ENCODE results near the gene IL11RA.

DNA sequence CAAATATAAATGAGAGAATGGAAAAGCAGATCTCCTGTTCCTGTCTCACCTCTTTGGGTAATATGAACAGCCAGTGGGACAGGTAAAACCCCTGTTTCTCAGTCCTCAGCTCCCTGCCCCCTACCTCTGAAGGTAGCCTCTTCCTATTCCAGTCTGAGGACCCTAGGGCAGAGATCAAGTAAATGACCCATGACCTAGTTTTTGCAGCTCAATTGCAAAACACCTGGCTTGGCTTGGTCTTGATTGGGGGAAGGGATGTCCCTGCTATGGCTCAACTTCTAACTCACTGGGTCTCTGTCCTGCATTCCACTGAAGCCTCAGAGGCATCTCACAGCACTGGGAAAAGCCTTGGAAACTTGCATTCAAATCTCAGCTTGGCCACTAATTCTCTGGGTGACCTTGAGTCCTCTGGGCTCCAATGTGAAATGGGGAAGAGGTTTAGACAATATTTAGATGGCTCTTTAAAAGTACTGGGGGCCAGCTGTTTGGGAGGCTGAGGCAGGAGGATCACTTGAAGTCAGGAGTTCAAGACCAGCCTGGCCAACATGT lies 7.1 kb upstream of the IL11RA start:
- TF ChIP-seq FOXP2 (optimal IDR thresholded peaks at IDR 0.05; ENCODE audit: borderline replicate concordance, extremely low read depth, extremely low read length, insufficient read depth) (no peak), POLR2AphosphoS5 (IDR thresholded peaks at IDR 0.05; ENCODE audit: low read depth, low read length) (no peak)
- TF ChIP-seq, protein P1, sequence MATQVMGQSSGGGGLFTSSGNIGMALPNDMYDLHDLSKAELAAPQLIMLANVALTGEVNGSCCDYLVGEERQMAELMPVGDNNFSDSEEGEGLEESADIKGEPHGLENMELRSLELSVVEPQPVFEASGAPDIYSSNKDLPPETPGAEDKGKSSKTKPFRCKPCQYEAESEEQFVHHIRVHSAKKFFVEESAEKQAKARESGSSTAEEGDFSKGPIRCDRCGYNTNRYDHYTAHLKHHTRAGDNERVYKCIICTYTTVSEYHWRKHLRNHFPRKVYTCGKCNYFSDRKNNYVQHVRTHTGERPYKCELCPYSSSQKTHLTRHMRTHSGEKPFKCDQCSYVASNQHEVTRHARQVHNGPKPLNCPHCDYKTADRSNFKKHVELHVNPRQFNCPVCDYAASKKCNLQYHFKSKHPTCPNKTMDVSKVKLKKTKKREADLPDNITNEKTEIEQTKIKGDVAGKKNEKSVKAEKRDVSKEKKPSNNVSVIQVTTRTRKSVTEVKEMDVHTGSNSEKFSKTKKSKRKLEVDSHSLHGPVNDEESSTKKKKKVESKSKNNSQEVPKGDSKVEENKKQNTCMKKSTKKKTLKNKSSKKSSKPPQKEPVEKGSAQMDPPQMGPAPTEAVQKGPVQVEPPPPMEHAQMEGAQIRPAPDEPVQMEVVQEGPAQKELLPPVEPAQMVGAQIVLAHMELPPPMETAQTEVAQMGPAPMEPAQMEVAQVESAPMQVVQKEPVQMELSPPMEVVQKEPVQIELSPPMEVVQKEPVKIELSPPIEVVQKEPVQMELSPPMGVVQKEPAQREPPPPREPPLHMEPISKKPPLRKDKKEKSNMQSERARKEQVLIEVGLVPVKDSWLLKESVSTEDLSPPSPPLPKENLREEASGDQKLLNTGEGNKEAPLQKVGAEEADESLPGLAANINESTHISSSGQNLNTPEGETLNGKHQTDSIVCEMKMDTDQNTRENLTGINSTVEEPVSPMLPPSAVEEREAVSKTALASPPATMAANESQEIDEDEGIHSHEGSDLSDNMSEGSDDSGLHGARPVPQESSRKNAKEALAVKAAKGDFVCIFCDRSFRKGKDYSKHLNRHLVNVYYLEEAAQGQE (IDR thresholded peaks at IDR 0.05; ENCODE audit: insufficient read depth in 1 of 2, low read depth in 2 of 2, low read length in 2 of 2), result no peak
